Liver (tissue), 9 donors: ENCODE measurements around the gene FASN. TPM values are rescaled to one million over a fixed set of nuclear protein-coding genes. Genes with fewer than 3 reads are reported as not detected.
A peak's percentile ranks its signal among the peaks of the same experiment; 100 is the strongest.

Experiments
- DNase-seq: peaks from one replicate; pipeline ENCODE4 v3.0.0-alpha.2; 2017; ENCODE audit warnings: low spot score
- H3K27ac ChIP-seq, 2 donors: one replicate each; pipeline ENCODE4 v1.7.0; 2013; ENCODE audit warnings: inconsistent platforms in 2 of 2, low read length in 2 of 2, control low read depth in 1 of 2, low read depth in 1 of 2, mild to moderate bottlenecking in 1 of 2
- H3K27me3 ChIP-seq, 4 donors: one replicate each; pipeline versions ENCODE4 v1.6.1 to v1.7.0; 2013; ENCODE audit warnings: low read length in 3 of 4, inconsistent platforms in 1 of 4, mild to moderate bottlenecking in 1 of 4, moderate library complexity in 1 of 4; ENCODE audit not compliant: control insufficient read depth in 4 of 4, insufficient read depth in 4 of 4
- H3K36me3 ChIP-seq, 4 donors: one replicate each; pipeline versions ENCODE4 v1.6.1 to v1.7.0; 2013; ENCODE audit warnings: low read length in 3 of 4, mild to moderate bottlenecking in 3 of 4, low read depth in 1 of 4, moderate library complexity in 1 of 4; ENCODE audit not compliant: control insufficient read depth in 4 of 4, insufficient read depth in 3 of 4
- H3K4me1 ChIP-seq, 4 donors: one replicate each; pipeline versions ENCODE4 v1.6.1 to v1.7.0; 2013; ENCODE audit warnings: low read length in 3 of 4, mild to moderate bottlenecking in 3 of 4, moderate library complexity in 1 of 4; ENCODE audit not compliant: control insufficient read depth in 4 of 4, insufficient read depth in 4 of 4
- H3K4me3 ChIP-seq, 3 donors: one replicate each; pipeline versions ENCODE4 v1.6.1 to v1.7.0; 2013; ENCODE audit warnings: low read length in 3 of 3, control low read depth in 1 of 3, low read depth in 1 of 3, mild to moderate bottlenecking in 1 of 3
- H3K9ac ChIP-seq, 2 donors: one replicate each; pipeline ENCODE4 v1.7.0; 2013; ENCODE audit warnings: low read length in 2 of 2, mild to moderate bottlenecking in 2 of 2, moderate library complexity in 2 of 2, control low read depth in 1 of 2, low read depth in 1 of 2
- H3K9me3 ChIP-seq, 4 donors: one replicate each; pipeline versions ENCODE4 v1.6.1 to v1.7.0; 2013; ENCODE audit warnings: low read length in 3 of 4; ENCODE audit not compliant: control insufficient read depth in 4 of 4
- EGR1 ChIP-seq, 2 donors: IDR thresholded peaks; 2 replicates each; pipeline ENCODE4 v1.6.1; 2016 to 2018; ENCODE audit warnings: antibody characterized with exemption in 2 of 2, low read depth in 2 of 2
- FOXA1 ChIP-seq: IDR thresholded peaks from 2 replicates; pipeline ENCODE4 v1.6.1; 2016; ENCODE audit warnings: antibody characterized with exemption
- FOXA2 ChIP-seq: IDR thresholded peaks from 2 replicates; pipeline ENCODE4 v1.6.1; 2016; ENCODE audit warnings: antibody characterized with exemption
- GABPA ChIP-seq, 2 donors: IDR thresholded peaks in 1 of 2; conservative IDR thresholded peaks in 1 of 2; 2 replicates each; pipeline ENCODE4 v1.6.1; 2016; ENCODE audit warnings: antibody characterized with exemption in 2 of 2, mild to moderate bottlenecking in 1 of 2, moderate library complexity in 1 of 2
- HNF4G ChIP-seq: IDR thresholded peaks from 2 replicates; pipeline ENCODE4 v1.6.1; 2016; ENCODE audit warnings: antibody characterized with exemption
- JUND ChIP-seq, 2 donors: IDR thresholded peaks; 2 replicates each; pipeline ENCODE4 v1.6.1; 2016; ENCODE audit warnings: antibody characterized with exemption in 2 of 2
- RAD21 ChIP-seq, 2 donors: IDR thresholded peaks; 2 replicates each; pipeline ENCODE4 v1.6.1; 2016; ENCODE audit warnings: antibody characterized with exemption in 2 of 2, mild to moderate bottlenecking in 2 of 2
- RXRA ChIP-seq, 2 donors: IDR thresholded peaks; 2 replicates each; pipeline ENCODE4 v1.6.1; 2017 to 2018; ENCODE audit warnings: antibody characterized with exemption in 2 of 2, mild to moderate bottlenecking in 1 of 2
- WGBS: extraction: QIAGEN DNeasy Blood & Tissue Kit; methylation state at CpG from one replicate; pipeline ENCODE4 v1.1.7; 2013; 5-methylcytosine and 5-hydroxymethylcytosine counted together
- polyA plus RNA-seq, 2 donors: library from polyadenylated mRNA; stranded (reverse) in 1 of 2; unstranded in 1 of 2; fragments of 200-250 nt in 1 of 2; fragments of >200 nt in 1 of 2; fragmentation: Nextera tagmentation in 1 of 2; extraction: Ambion mirVana in 1 of 2; gene quantifications; one replicate each; pipeline versions ENCODE4 v1.2.1 to v1.2.3, GENCODE V29; 2013 to 2015
- total RNA-seq, 2 donors: library from RNA; depleted of rRNA; stranded (reverse); fragments of >200 nt; gene quantifications; one replicate each; pipeline ENCODE4 v1.2.3, GENCODE V29; 2014
- TF ChIP-seq, protein P1 (sequence below): fragments of 150-350 bp; IDR thresholded peaks from 2 replicates; pipeline ENCODE4 v1.5.1; 2017; ENCODE audit warnings: improper control_type of control experiment, low read depth, low read length; ENCODE audit not compliant: missing input control
- TF ChIP-seq, protein P2 (sequence below): IDR thresholded peaks from 2 replicates; pipeline ENCODE4 v1.6.1; 2016; ENCODE audit warnings: antibody characterized with exemption
- donor health status: healthy.
- donor health status: healthy.
- donor health status: healthy.
- donor health status: healthy.
- donor health status: healthy.

Gene FASN
- total and polyA plus RNA-seq, 4 donors: 53.1 to 229 (median 130) TPM

DNA sequence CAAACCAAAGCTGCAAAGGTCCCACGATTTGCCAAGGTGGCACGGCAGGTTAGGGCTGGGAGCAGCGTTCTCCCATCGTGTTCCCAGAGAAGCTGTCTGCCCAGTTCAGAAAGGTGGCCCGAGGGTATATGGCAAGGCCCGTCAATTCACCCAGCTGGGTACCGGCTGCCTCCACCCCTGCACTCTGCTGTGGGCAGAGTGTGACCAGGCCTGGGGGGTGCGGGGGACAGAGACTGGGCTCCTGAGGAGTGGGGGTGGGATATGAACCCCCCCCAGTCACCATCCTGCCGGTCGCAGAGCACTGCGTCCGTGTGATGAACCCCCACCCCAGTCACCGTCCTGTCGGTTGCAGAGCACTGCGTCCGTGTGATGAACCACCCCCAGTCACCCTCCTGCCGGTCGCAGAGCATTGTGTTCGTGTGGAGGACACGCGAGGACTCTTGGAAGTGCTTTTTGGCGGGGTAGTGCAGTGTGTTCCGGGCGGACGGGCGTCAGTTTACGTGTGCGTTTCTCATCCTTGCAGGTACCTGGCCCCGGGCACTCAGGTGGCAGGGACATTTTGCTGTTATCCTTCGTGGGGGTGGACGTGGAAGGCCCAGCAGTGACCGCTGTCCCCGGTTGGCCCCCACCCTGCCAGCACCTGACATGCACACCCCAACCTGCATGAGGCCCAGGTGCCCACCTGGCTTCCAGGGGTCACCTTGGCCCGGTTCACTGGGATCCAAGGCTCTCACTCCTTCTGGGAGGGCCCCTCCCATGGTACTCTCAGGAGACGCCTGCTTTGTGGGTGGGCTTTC, 2.7 kb upstream of the FASN start (continued):
- TF ChIP-seq, protein P1, sequence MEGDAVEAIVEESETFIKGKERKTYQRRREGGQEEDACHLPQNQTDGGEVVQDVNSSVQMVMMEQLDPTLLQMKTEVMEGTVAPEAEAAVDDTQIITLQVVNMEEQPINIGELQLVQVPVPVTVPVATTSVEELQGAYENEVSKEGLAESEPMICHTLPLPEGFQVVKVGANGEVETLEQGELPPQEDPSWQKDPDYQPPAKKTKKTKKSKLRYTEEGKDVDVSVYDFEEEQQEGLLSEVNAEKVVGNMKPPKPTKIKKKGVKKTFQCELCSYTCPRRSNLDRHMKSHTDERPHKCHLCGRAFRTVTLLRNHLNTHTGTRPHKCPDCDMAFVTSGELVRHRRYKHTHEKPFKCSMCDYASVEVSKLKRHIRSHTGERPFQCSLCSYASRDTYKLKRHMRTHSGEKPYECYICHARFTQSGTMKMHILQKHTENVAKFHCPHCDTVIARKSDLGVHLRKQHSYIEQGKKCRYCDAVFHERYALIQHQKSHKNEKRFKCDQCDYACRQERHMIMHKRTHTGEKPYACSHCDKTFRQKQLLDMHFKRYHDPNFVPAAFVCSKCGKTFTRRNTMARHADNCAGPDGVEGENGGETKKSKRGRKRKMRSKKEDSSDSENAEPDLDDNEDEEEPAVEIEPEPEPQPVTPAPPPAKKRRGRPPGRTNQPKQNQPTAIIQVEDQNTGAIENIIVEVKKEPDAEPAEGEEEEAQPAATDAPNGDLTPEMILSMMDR: no peak
- TF ChIP-seq EGR1 (IDR thresholded peaks at IDR 0.05; ENCODE audit: low read depth in 2 of 2): no peak
- TF ChIP-seq HNF4G: no peak
- no peak for TF ChIP-seq RAD21 (IDR thresholded peaks at IDR 0.05)

DNA sequence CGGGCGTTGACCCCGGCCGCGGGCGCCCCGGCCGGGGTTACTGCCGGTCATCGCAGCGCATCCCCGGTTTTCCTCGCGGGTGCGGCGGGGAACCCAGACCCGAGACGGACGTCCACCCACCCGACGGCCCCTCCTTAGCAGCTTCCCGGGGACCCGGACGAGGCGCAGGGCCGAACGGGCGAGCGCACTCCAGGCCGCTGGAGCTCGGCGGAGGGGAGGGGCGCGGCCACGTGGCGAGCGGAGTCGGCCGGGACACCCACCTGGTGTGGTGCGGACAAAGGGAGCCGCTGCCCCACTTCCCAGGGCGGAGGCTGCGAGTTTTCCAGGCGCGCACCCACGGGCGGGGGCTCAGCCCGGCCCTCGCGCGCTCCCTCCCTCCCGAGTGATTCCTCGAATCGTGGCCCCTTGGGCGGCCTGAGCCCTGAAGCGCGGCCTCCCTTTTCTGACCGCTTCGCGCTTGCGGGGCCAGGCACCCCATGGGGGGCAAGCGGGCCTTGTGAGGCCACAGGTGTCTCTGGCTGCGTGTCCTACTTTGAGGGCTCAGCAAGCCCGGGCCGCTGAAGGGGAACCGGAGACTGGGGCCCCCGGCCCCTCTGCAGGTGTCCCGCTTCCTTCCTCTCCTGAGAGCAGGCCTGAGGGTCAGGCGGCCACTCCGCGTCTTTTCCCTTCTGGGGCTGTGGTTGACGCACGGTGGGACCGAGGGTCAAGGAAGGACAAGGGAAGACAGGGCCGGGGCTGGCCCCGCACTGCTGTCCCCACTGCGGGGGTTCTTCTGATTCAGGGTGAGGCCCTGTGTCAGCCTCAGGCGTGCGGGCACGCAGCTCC, 1.1 kb upstream of the FASN start:
- WGBS: 10% methylated on average over 80 of the region's 80 CpGs
- Histone ChIP-seq H3K4me3 (peak overlapping the region; percentile 18 to 62 (median 21)), H3K4me1 (peaks cover 33 to 83% (median 55%) of the 10 kb centered on the region in 4 donors), H3K9me3 (no peaks in the 10 kb centered on the region), H3K27ac (peak overlapping the region; percentile 96 to 98), H3K36me3 (peaks cover 0 to 2% (median under 1%) of the 10 kb centered on the region in 4 donors), H3K27me3 (no peaks in the 10 kb centered on the region), H3K9ac (peak overlapping the region in 1 of 2 donors; percentile 49)
- no peak for TF ChIP-seq RAD21 (IDR thresholded peaks at IDR 0.05)
- TF ChIP-seq FOXA1: no peak
- peak; percentile 14 to 45 for TF ChIP-seq RXRA (IDR thresholded peaks at IDR 0.05)
- TF ChIP-seq, protein P2, sequence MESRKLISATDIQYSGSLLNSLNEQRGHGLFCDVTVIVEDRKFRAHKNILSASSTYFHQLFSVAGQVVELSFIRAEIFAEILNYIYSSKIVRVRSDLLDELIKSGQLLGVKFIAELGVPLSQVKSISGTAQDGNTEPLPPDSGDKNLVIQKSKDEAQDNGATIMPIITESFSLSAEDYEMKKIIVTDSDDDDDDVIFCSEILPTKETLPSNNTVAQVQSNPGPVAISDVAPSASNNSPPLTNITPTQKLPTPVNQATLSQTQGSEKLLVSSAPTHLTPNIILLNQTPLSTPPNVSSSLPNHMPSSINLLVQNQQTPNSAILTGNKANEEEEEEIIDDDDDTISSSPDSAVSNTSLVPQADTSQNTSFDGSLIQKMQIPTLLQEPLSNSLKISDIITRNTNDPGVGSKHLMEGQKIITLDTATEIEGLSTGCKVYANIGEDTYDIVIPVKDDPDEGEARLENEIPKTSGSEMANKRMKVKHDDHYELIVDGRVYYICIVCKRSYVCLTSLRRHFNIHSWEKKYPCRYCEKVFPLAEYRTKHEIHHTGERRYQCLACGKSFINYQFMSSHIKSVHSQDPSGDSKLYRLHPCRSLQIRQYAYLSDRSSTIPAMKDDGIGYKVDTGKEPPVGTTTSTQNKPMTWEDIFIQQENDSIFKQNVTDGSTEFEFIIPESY: no peak
- no peak for DNase-seq

DNA sequence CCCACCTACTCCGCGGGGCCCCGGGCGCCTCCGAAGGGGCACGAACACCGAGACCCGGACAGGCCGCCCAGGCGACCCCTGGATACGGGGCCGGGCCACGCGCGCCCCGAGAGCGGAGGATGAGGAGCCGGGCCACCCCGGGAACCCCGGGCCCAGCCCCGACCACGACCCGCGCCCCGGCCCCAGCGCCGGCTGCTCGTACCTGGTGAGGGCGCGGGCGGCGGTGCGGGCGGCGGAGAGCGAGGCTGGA, 192 bp downstream of the FASN start:
- H3K4me1 ChIP-seq: peaks cover 30 to 79% (median 55%) of the 10 kb centered on the region in 4 donors
- H3K4me3 ChIP-seq: peak overlapping the region; percentile 32 to 92 (median 69)
- DNase-seq: no peak
- under 1% methylated on average over 36 of the region's 36 CpGs for WGBS
- H3K27me3 ChIP-seq: no peaks in the 10 kb centered on the region
- no peaks in the 10 kb centered on the region for H3K9me3 ChIP-seq
- peak overlapping the region in 1 of 2 donors; percentile 80 for H3K9ac ChIP-seq
- peak overlapping the region; percentile 78 to 93 for H3K27ac ChIP-seq
- H3K36me3 ChIP-seq: peaks cover 5 to 8% (median 7%) of the 10 kb centered on the region in 4 donors
- TF ChIP-seq FOXA1: no peak
- TF ChIP-seq JUND (IDR thresholded peaks at IDR 0.05): no peak
- TF ChIP-seq GABPA (IDR thresholded peaks at IDR 0.05 in 1 of 2, conservative IDR thresholded peaks at IDR 0.05 in 1 of 2): no peak
- TF ChIP-seq RXRA (IDR thresholded peaks at IDR 0.05): no peak
- TF ChIP-seq, protein P1: no peak
- TF ChIP-seq FOXA2: no peak
